WTC11 (cell line): ENCODE measurements around the gene ANO8. TPM values are rescaled to one million over a fixed set of nuclear protein-coding genes. Genes with fewer than 3 reads are reported as not detected.
A peak's percentile ranks its signal among the peaks of the same experiment; 100 is the strongest.

ENCODE experiments used
- ATAC-seq: fragments of 200-7000 bp; cut with Tn5 transposase; 2 replicates; pipeline ENCODE4 v1.10.0; 2021; ENCODE audit warnings: mild to moderate bottlenecking, moderate library complexity
- CTCF ChIA-PET: fragments of 300-600 bp; sonication (Branson Sonifier 250); formaldehyde crosslinking; loops from one replicate; lab custom pipeline; 2021; ENCODE audit warnings: antibody characterized with exemption; lab: Charles Lee
- POLR2A ChIA-PET: fragments of 350-600 bp; sonication (Branson Sonifier 250); formaldehyde crosslinking; loops from one replicate; lab custom pipeline; 2021; ENCODE audit warnings: antibody characterized with exemption; lab: Charles Lee
- DNase-seq: peaks from one replicate; pipeline ENCODE4 v3.0.0; 2021; ENCODE audit warnings: low spot score
- H3K27ac Mint-ChIP-seq: 2 replicates; pipeline ENCODE4 v1.8.0; 2021; ENCODE audit warnings: mixed read lengths
- H3K27me3 Mint-ChIP-seq: 2 replicates; pipeline ENCODE4 v1.8.0; 2021; ENCODE audit warnings: low read depth, mild to moderate bottlenecking, moderate library complexity, mixed read lengths
- H3K36me3 Mint-ChIP-seq: 2 replicates; pipeline ENCODE4 v1.8.0; 2021; ENCODE audit warnings: mixed read lengths
- H3K4me1 Mint-ChIP-seq: 2 replicates; pipeline ENCODE4 v1.8.0; 2022; ENCODE audit warnings: mixed read lengths
- H3K4me3 Mint-ChIP-seq: 2 replicates; pipeline ENCODE4 v1.8.0; 2021; ENCODE audit warnings: mild to moderate bottlenecking, moderate library complexity, mixed read lengths
- H3K9me3 Mint-ChIP-seq: 2 replicates; pipeline ENCODE4 v1.8.0; 2021; ENCODE audit warnings: mixed read lengths
- ATF2 ChIP-seq: sonication (generic); formaldehyde crosslinking; IDR thresholded peaks from 2 replicates; pipeline ENCODE4 v1.8.1; 2022; ENCODE audit warnings: low read depth, missing genetic modification reagents, borderline replicate concordance
- CDX4 ChIP-seq: fragments of 250-450 bp; sonication (Bioruptor Pico); IDR thresholded peaks from 2 replicates; pipeline ENCODE4 v1.9.0; 2021; ENCODE audit warnings: moderate library complexity, mild to moderate bottlenecking, inconsistent platforms, borderline replicate concordance
- FOXJ3 ChIP-seq: sonication (generic); formaldehyde crosslinking; IDR thresholded peaks from 2 replicates; pipeline ENCODE4 v1.9.0; 2021; ENCODE audit warnings: missing genetic modification reagents, mild to moderate bottlenecking, borderline replicate concordance
- FOXP1 ChIP-seq: sonication (generic); formaldehyde crosslinking; IDR thresholded peaks from 2 replicates; pipeline ENCODE4 v1.8.0; 2022; ENCODE audit warnings: missing genetic modification reagents, mild to moderate bottlenecking, moderate library complexity, borderline replicate concordance
- HMGA2 ChIP-seq: fragments of 250-450 bp; sonication (Bioruptor Pico); IDR thresholded peaks from 2 replicates; pipeline ENCODE4 v1.4.0; 2021; ENCODE audit warnings: mild to moderate bottlenecking, moderate library complexity
- KAT7 ChIP-seq: sonication (generic); formaldehyde crosslinking; IDR thresholded peaks from 2 replicates; pipeline ENCODE4 v1.8.1; 2023; ENCODE audit warnings: missing genetic modification reagents, mild to moderate bottlenecking, borderline replicate concordance
- NFYB ChIP-seq: sonication (generic); formaldehyde crosslinking; conservative IDR thresholded peaks from 2 replicates; pipeline ENCODE4 v1.8.0; 2022; ENCODE audit warnings: low read depth, missing genetic modification reagents
- SMAD3 ChIP-seq: sonication (generic); formaldehyde crosslinking; IDR thresholded peaks from 2 replicates; pipeline ENCODE4 v1.8.0; 2022; ENCODE audit warnings: missing genetic modification reagents, mild to moderate bottlenecking, borderline replicate concordance
- SP1 ChIP-seq: sonication (generic); formaldehyde crosslinking; conservative IDR thresholded peaks from 2 replicates; pipeline ENCODE4 v1.8.1; 2022; ENCODE audit warnings: missing genetic modification reagents
- TP53 ChIP-seq: sonication (generic); formaldehyde crosslinking; IDR thresholded peaks from 2 replicates; pipeline ENCODE4 v1.8.1; 2023; ENCODE audit warnings: mild to moderate bottlenecking, missing genetic modification reagents
- USF1 ChIP-seq: sonication (generic); formaldehyde crosslinking; IDR thresholded peaks from 2 replicates; pipeline ENCODE4 v1.8.0; 2022; ENCODE audit warnings: mild to moderate bottlenecking, missing genetic modification reagents
- ZMAT4 ChIP-seq: fragments of 250-450 bp; sonication (Bioruptor Pico); IDR thresholded peaks from 2 replicates; pipeline ENCODE4 v1.9.0; 2021; ENCODE audit warnings: mild to moderate bottlenecking
- ZNF121 ChIP-seq: sonication (generic); formaldehyde crosslinking; IDR thresholded peaks from 2 replicates; pipeline ENCODE4 v1.8.0; 2023; ENCODE audit warnings: missing genetic modification reagents
- ZNF317 ChIP-seq: sonication (generic); formaldehyde crosslinking; IDR thresholded peaks from 2 replicates; pipeline ENCODE4 v1.8.1; 2023; ENCODE audit warnings: low read depth, mild to moderate bottlenecking, moderate library complexity, missing genetic modification reagents, borderline replicate concordance
- ZNF423 ChIP-seq: fragments of 250-450 bp; sonication (Bioruptor Pico); IDR thresholded peaks from 2 replicates; pipeline ENCODE4 v2.1.2; 2022; ENCODE audit warnings: mild to moderate bottlenecking, moderate library complexity
- total RNA-seq: library from RNA; stranded (reverse); gene quantifications from 3 replicates; pipeline ENCODE4 v1.2.3, GENCODE V29; 2021
- TF ChIP-seq, protein P1 (sequence below): sonication (generic); formaldehyde crosslinking; IDR thresholded peaks from 2 replicates; pipeline ENCODE4 v1.8.0; 2022; ENCODE audit warnings: missing genetic modification reagents
- TF ChIP-seq, protein P2 (sequence below): sonication (generic); formaldehyde crosslinking; IDR thresholded peaks from 2 replicates; pipeline ENCODE4 v1.8.0; 2022; ENCODE audit warnings: mild to moderate bottlenecking, missing genetic modification reagents
- TF ChIP-seq, protein P3 (sequence below): sonication (generic); formaldehyde crosslinking; IDR thresholded peaks from 2 replicates; pipeline ENCODE4 v1.8.1; 2022; ENCODE audit warnings: mild to moderate bottlenecking, missing genetic modification reagents, moderate library complexity, borderline replicate concordance

Gene ANO8
- total RNA-seq, 1 experiment from 2014 or later = 32.6 TPM

- ChIA-PET POLR2A (interaction anchor here (0.7 to 1.9 kb wide), 7 partner anchors 24 to 97 kb away, joined by 3 to 11 read pairs (median 5); partner anchors contain the start of genes BABAM1 and MRPL34), CTCF (interaction anchor here (0.6 to 3.7 kb wide), 18 partner anchors 9 to 382 kb away, joined by 3 to 27 read pairs (median 4); partner anchors contain the start of genes ABHD8, BABAM1, CCDC194 and DDA1)
- Mint-ChIP-seq H3K4me1 (peaks cover 25% of the 10 kb centered on the region), H3K36me3 (peaks cover 11% of the 10 kb centered on the region), H3K27me3 (peaks cover 5% of the 10 kb centered on the region), H3K27ac (0 out of 2 replicates have a peak overlapping the region, but pooled peaks have one; percentile 60), H3K9me3 (peaks cover 5% of the 10 kb centered on the region), H3K4me3 (peak overlapping the region; percentile 56)
- ATAC-seq (peak; percentile 8), DNase-seq (peak; percentile 90)
- TF ChIP-seq FOXP1 (CRISPR knock-in tag) (peak; percentile 68; the same call in 1 of the 2 replicates), ZMAT4 (CRISPR knock-in tag) (no peak), ZNF121 (peak; percentile 9; the same call in 1 of the 2 replicates), FOXJ3 (CRISPR knock-in tag) (no peak), USF1 (CRISPR knock-in tag) (no peak), NFYB (CRISPR knock-in tag) (peak; percentile 89), SP1 (0 out of 2 replicates have a peak, but pooled peaks have one; percentile 43)
Measured at GRCh38 chr19:17332677-17333581, 1.7 kb downstream of the ANO8 start.

GRCh38 chr19:17332360-17332676 is 2.3 kb downstream of the ANO8 start:
- POLR2A ChIA-PET = interaction anchor here (0.7 to 1.9 kb wide), 6 partner anchors 23 to 96 kb away, joined by 3 to 11 read pairs (median 5); partner anchors contain the start of genes BABAM1 and MRPL34
- ATAC-seq = no peak
- H3K27ac Mint-ChIP-seq = peak overlapping the region; percentile 60; the same call in 1 of the 2 replicates
- peaks cover 5% of the 10 kb centered on the region for H3K9me3 Mint-ChIP-seq
- TF ChIP-seq TP53 = no peak
- TF ChIP-seq ATF2 = no peak
- TF ChIP-seq, protein P1, sequence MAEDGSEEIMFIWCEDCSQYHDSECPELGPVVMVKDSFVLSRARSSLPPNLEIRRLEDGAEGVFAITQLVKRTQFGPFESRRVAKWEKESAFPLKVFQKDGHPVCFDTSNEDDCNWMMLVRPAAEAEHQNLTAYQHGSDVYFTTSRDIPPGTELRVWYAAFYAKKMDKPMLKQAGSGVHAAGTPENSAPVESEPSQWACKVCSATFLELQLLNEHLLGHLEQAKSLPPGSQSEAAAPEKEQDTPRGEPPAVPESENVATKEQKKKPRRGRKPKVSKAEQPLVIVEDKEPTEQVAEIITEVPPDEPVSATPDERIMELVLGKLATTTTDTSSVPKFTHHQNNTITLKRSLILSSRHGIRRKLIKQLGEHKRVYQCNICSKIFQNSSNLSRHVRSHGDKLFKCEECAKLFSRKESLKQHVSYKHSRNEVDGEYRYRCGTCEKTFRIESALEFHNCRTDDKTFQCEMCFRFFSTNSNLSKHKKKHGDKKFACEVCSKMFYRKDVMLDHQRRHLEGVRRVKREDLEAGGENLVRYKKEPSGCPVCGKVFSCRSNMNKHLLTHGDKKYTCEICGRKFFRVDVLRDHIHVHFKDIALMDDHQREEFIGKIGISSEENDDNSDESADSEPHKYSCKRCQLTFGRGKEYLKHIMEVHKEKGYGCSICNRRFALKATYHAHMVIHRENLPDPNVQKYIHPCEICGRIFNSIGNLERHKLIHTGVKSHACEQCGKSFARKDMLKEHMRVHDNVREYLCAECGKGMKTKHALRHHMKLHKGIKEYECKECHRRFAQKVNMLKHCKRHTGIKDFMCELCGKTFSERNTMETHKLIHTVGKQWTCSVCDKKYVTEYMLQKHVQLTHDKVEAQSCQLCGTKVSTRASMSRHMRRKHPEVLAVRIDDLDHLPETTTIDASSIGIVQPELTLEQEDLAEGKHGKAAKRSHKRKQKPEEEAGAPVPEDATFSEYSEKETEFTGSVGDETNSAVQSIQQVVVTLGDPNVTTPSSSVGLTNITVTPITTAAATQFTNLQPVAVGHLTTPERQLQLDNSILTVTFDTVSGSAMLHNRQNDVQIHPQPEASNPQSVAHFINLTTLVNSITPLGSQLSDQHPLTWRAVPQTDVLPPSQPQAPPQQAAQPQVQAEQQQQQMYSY (CRISPR knock-in tag) = no peak
- no peak for TF ChIP-seq KAT7 (CRISPR knock-in tag)
- TF ChIP-seq HMGA2 = no peak
- TF ChIP-seq, protein P2, sequence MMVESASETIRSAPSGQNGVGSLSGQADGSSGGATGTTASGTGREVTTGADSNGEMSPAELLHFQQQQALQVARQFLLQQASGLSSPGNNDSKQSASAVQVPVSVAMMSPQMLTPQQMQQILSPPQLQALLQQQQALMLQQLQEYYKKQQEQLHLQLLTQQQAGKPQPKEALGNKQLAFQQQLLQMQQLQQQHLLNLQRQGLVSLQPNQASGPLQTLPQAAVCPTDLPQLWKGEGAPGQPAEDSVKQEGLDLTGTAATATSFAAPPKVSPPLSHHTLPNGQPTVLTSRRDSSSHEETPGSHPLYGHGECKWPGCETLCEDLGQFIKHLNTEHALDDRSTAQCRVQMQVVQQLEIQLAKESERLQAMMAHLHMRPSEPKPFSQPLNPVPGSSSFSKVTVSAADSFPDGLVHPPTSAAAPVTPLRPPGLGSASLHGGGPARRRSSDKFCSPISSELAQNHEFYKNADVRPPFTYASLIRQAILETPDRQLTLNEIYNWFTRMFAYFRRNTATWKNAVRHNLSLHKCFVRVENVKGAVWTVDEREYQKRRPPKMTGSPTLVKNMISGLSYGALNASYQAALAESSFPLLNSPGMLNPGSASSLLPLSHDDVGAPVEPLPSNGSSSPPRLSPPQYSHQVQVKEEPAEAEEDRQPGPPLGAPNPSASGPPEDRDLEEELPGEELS (CRISPR knock-in tag) = no peak
- TF ChIP-seq SMAD3 (CRISPR knock-in tag) = no peak
- TF ChIP-seq ZNF423 (CRISPR knock-in tag) = no peak
- TF ChIP-seq, protein P3, sequence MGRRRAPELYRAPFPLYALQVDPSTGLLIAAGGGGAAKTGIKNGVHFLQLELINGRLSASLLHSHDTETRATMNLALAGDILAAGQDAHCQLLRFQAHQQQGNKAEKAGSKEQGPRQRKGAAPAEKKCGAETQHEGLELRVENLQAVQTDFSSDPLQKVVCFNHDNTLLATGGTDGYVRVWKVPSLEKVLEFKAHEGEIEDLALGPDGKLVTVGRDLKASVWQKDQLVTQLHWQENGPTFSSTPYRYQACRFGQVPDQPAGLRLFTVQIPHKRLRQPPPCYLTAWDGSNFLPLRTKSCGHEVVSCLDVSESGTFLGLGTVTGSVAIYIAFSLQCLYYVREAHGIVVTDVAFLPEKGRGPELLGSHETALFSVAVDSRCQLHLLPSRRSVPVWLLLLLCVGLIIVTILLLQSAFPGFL (CRISPR knock-in tag) = no peak
- no peak for TF ChIP-seq FOXJ3 (CRISPR knock-in tag)
- TF ChIP-seq CDX4 (CRISPR knock-in tag) = no peak
- no peak for TF ChIP-seq ZNF317 (CRISPR knock-in tag)
- no peak for DNase-seq
- CTCF ChIA-PET = interaction anchor here (0.6 to 3.7 kb wide), 13 partner anchors 9 to 382 kb away, joined by 3 to 27 read pairs (median 4); partner anchors contain the start of genes ABHD8, DDA1, MRPL34 and MVB12A
- H3K27me3 Mint-ChIP-seq = peaks cover 5% of the 10 kb centered on the region
- H3K4me1 Mint-ChIP-seq = peaks cover 29% of the 10 kb centered on the region
- peaks cover 11% of the 10 kb centered on the region for H3K36me3 Mint-ChIP-seq
- H3K4me3 Mint-ChIP-seq = no peak overlapping the region
